Measurements from ENCODE around the gene ZNF700.

DNA sequence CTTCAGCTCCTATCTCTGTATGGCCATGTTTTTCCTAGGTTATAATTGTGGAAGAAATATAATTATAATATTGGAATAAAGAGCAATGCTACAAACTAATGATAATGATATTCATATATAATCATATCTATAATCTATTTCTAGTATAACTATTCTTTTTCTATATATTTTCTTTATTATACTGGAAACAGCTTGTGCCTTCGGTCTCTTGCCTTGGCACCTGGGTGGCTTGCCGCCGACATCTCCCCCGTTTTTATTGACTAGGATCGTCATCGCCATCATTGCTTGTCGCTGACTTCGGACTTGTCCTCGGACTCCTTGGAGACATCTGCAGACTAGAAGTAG, 64.2 kb downstream of the ZNF700 start:
- TF ChIP-seq CTCF (IDR thresholded peaks at IDR 0.05; ENCODE audit: low read depth, low read length) (no peak), POLR2A (IDR thresholded peaks at IDR 0.05; ENCODE audit: extremely low read depth, insufficient read length) (no peak)

Measured in NB4 (cell line).